HEK293 (cell line): ENCODE results near the gene ETHE1.

Experiments used
- CTCF ChIA-PET: fragments of 350-600 bp; formaldehyde crosslinking; extraction: SDS; loops from one replicate; lab custom pipeline; 2021; ENCODE audit warnings: antibody characterized with exemption; lab: Yijun Ruan, JAX
- POLR2A ChIA-PET: fragments of 300-600 bp; formaldehyde crosslinking; extraction: SDS; loops from one replicate; lab custom pipeline; 2020; ENCODE audit warnings: antibody characterized with exemption, inconsistent platforms; lab: Yijun Ruan, JAX
- H3K27ac ChIP-seq: fragments of 200-500 bp; sonication (Bioruptor generic); 2 replicates; pipeline ENCODE4 v1.5.1; 2014; ENCODE audit warnings: low read depth, low read length, control low read depth, inconsistent platforms; ENCODE audit errors: extremely low read depth
- H3K36me3 ChIP-seq, 2 experiments: fragments of 200-500 bp in 1 of 2; sonication (Bioruptor generic) in 1 of 2; 1 replicate in 1 of 2; 2 replicates in 1 of 2; pipeline ENCODE4 v1.5.1; 2014 to 2017; ENCODE audit warnings: inconsistent platforms in 2 of 2, low read length in 2 of 2; ENCODE audit not compliant: control insufficient read depth in 2 of 2, insufficient read depth in 1 of 2
- H3K4me1 ChIP-seq: fragments of 200-500 bp; sonication (Bioruptor generic); 2 replicates; pipeline ENCODE4 v1.5.1; 2014; ENCODE audit warnings: mild to moderate bottlenecking, low read length, inconsistent platforms; ENCODE audit not compliant: control insufficient read depth, insufficient read depth
- H3K4me3 ChIP-seq: 2 replicates; pipeline ENCODE4 v1.5.1; 2011; ENCODE audit warnings: low read depth, mild to moderate bottlenecking, control low read depth, low read length, moderate library complexity
- H3K9me3 ChIP-seq: fragments of 200-500 bp; sonication (Bioruptor generic); 2 replicates; pipeline ENCODE4 v1.5.1; 2014; ENCODE audit warnings: low read depth, low read length, inconsistent platforms; ENCODE audit not compliant: control insufficient read depth, insufficient read depth
- BCL11A ChIP-seq: fragments of 450-650 bp; formaldehyde crosslinking; IDR thresholded peaks from 2 replicates; pipeline ENCODE4 v1.5.1; 2016; ENCODE audit warnings: low read depth, missing biosample characterization, missing genetic modification characterization
- EGR2 ChIP-seq: fragments of 450-650 bp; formaldehyde crosslinking; IDR thresholded peaks from 2 replicates; pipeline ENCODE4 v1.5.1; 2016; ENCODE audit warnings: low read depth, missing biosample characterization, missing genetic modification characterization
- SCRT2 ChIP-seq: fragments of 450-650 bp; formaldehyde crosslinking; IDR thresholded peaks from 2 replicates; pipeline ENCODE4 v1.5.1; 2016; ENCODE audit warnings: missing biosample characterization, missing genetic modification characterization
- SP2 ChIP-seq: fragments of 450-650 bp; formaldehyde crosslinking; IDR thresholded peaks from 2 replicates; pipeline ENCODE4 v1.5.1; 2016; ENCODE audit warnings: missing biosample characterization, missing genetic modification characterization
- ZBTB17 ChIP-seq: fragments of 450-650 bp; formaldehyde crosslinking; IDR thresholded peaks from 2 replicates; pipeline ENCODE4 v1.5.1; 2016; ENCODE audit warnings: missing biosample characterization, missing genetic modification characterization
- ZFP41 ChIP-seq: fragments of 450-650 bp; formaldehyde crosslinking; IDR thresholded peaks from 2 replicates; pipeline ENCODE4 v1.5.1; 2016; ENCODE audit warnings: missing biosample characterization, missing genetic modification characterization, borderline replicate concordance
- ZNF114 ChIP-seq: fragments of 450-650 bp; formaldehyde crosslinking; IDR thresholded peaks from 2 replicates; pipeline ENCODE4 v1.5.0; 2017; ENCODE audit warnings: missing biosample characterization, missing genetic modification characterization
- ZNF121 ChIP-seq: fragments of 450-650 bp; formaldehyde crosslinking; IDR thresholded peaks from 2 replicates; pipeline ENCODE4 v1.5.1; 2016; ENCODE audit warnings: missing biosample characterization, missing genetic modification characterization
- ZNF175 ChIP-seq: fragments of 450-650 bp; formaldehyde crosslinking; IDR thresholded peaks from 2 replicates; pipeline ENCODE4 v1.5.1; 2016; ENCODE audit warnings: missing biosample characterization, missing genetic modification characterization
- ZNF184 ChIP-seq: fragments of 450-650 bp; IDR thresholded peaks from 2 replicates; pipeline ENCODE4 v1.5.1; 2018; ENCODE audit warnings: missing biosample characterization, mild to moderate bottlenecking, missing genetic modification characterization
- ZNF24 ChIP-seq: fragments of 450-650 bp; formaldehyde crosslinking; IDR thresholded peaks from 2 replicates; pipeline ENCODE4 v1.5.1; 2016; ENCODE audit warnings: missing biosample characterization, missing genetic modification characterization
- ZNF324 ChIP-seq: fragments of 450-650 bp; formaldehyde crosslinking; IDR thresholded peaks from 2 replicates; pipeline ENCODE4 v1.5.1; 2016; ENCODE audit warnings: missing biosample characterization, missing genetic modification characterization
- ZNF555 ChIP-seq: fragments of 450-650 bp; formaldehyde crosslinking; conservative IDR thresholded peaks from 2 replicates; pipeline ENCODE4 v1.5.1; 2017; ENCODE audit warnings: missing biosample characterization, mild to moderate bottlenecking, missing genetic modification characterization, inconsistent platforms
- ZNF843 ChIP-seq: fragments of 450-650 bp; formaldehyde crosslinking; IDR thresholded peaks from 2 replicates; pipeline ENCODE4 v1.5.1; 2016; ENCODE audit warnings: missing biosample characterization, missing genetic modification characterization
- ZSCAN16 ChIP-seq: fragments of 450-650 bp; formaldehyde crosslinking; IDR thresholded peaks from 2 replicates; pipeline ENCODE4 v1.5.1; 2016; ENCODE audit warnings: missing biosample characterization, missing genetic modification characterization
- TF ChIP-seq, protein P1 (sequence below): fragments of 450-650 bp; formaldehyde crosslinking; IDR thresholded peaks from 2 replicates; pipeline ENCODE4 v1.5.1; 2016; ENCODE audit warnings: missing biosample characterization, missing genetic modification characterization, borderline replicate concordance
- TF ChIP-seq, protein P2 (sequence below): fragments of 450-650 bp; formaldehyde crosslinking; IDR thresholded peaks from 2 replicates; pipeline ENCODE4 v1.5.1; 2016; ENCODE audit warnings: missing biosample characterization, missing genetic modification characterization
- TF ChIP-seq, protein P3 (sequence below): fragments of 450-650 bp; formaldehyde crosslinking; IDR thresholded peaks from 2 replicates; pipeline ENCODE4 v1.5.1; 2016; ENCODE audit warnings: missing biosample characterization, missing genetic modification characterization, borderline replicate concordance
- TF ChIP-seq, protein P4 (sequence below): fragments of 450-650 bp; formaldehyde crosslinking; IDR thresholded peaks from 2 replicates; pipeline ENCODE4 v1.5.1; 2016; ENCODE audit warnings: missing biosample characterization, missing genetic modification characterization

ETHE1 gene

DNA sequence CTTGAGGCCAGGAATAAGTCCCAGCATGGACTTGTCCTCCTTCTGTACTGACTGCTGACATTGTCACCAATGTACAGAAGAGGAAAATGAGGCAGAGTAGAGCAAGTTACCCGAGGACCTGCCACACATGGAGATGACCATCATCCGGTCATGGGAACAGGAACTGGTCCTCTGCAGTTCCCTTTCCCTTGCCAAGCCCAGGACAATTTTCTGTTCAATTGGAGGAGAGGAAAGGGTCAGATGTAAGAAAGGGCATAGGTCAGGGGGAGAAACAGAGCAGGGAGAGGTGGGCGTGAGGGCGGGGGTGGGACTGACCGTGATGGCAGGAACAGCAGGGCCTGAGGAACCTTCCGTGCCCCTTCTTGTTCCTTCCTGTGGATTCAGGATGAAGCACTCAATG is 41.0 kb downstream of the ETHE1 start:
- ChIA-PET CTCF (interaction anchor here (4.6 kb wide), 1 partner anchor 39 kb away, joined by 24 read pairs; no protein-coding TSS in a partner anchor), POLR2A (interaction anchor here (0.5 to 0.7 kb wide), 2 partner anchors 16 to 46 kb away, joined by 3 to 5 read pairs; no protein-coding TSS in a partner anchor)
- TF ChIP-seq ZBTB17 (tag by site-specific recombination): no peak
- TF ChIP-seq SP2 (tag by site-specific recombination): no peak
- TF ChIP-seq ZNF555 (tag by site-specific recombination): no peak
- no peak for TF ChIP-seq ZNF24 (tag by site-specific recombination)
- TF ChIP-seq, protein P1, sequence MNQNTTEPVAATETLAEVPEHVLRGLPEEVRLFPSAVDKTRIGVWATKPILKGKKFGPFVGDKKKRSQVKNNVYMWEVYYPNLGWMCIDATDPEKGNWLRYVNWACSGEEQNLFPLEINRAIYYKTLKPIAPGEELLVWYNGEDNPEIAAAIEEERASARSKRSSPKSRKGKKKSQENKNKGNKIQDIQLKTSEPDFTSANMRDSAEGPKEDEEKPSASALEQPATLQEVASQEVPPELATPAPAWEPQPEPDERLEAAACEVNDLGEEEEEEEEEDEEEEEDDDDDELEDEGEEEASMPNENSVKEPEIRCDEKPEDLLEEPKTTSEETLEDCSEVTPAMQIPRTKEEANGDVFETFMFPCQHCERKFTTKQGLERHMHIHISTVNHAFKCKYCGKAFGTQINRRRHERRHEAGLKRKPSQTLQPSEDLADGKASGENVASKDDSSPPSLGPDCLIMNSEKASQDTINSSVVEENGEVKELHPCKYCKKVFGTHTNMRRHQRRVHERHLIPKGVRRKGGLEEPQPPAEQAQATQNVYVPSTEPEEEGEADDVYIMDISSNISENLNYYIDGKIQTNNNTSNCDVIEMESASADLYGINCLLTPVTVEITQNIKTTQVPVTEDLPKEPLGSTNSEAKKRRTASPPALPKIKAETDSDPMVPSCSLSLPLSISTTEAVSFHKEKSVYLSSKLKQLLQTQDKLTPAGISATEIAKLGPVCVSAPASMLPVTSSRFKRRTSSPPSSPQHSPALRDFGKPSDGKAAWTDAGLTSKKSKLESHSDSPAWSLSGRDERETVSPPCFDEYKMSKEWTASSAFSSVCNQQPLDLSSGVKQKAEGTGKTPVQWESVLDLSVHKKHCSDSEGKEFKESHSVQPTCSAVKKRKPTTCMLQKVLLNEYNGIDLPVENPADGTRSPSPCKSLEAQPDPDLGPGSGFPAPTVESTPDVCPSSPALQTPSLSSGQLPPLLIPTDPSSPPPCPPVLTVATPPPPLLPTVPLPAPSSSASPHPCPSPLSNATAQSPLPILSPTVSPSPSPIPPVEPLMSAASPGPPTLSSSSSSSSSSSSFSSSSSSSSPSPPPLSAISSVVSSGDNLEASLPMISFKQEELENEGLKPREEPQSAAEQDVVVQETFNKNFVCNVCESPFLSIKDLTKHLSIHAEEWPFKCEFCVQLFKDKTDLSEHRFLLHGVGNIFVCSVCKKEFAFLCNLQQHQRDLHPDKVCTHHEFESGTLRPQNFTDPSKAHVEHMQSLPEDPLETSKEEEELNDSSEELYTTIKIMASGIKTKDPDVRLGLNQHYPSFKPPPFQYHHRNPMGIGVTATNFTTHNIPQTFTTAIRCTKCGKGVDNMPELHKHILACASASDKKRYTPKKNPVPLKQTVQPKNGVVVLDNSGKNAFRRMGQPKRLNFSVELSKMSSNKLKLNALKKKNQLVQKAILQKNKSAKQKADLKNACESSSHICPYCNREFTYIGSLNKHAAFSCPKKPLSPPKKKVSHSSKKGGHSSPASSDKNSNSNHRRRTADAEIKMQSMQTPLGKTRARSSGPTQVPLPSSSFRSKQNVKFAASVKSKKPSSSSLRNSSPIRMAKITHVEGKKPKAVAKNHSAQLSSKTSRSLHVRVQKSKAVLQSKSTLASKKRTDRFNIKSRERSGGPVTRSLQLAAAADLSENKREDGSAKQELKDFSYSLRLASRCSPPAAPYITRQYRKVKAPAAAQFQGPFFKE (tag by site-specific recombination): no peak
- TF ChIP-seq ZNF114 (tag by site-specific recombination): no peak
- TF ChIP-seq BCL11A (tag by site-specific recombination): no peak
- no peak for TF ChIP-seq ZSCAN16 (tag by site-specific recombination)
- TF ChIP-seq ZNF184 (tag by site-specific recombination): no peak
- no peak for TF ChIP-seq SCRT2 (tag by site-specific recombination)
- TF ChIP-seq ZFP41 (tag by site-specific recombination): no peak
- TF ChIP-seq, protein P2, sequence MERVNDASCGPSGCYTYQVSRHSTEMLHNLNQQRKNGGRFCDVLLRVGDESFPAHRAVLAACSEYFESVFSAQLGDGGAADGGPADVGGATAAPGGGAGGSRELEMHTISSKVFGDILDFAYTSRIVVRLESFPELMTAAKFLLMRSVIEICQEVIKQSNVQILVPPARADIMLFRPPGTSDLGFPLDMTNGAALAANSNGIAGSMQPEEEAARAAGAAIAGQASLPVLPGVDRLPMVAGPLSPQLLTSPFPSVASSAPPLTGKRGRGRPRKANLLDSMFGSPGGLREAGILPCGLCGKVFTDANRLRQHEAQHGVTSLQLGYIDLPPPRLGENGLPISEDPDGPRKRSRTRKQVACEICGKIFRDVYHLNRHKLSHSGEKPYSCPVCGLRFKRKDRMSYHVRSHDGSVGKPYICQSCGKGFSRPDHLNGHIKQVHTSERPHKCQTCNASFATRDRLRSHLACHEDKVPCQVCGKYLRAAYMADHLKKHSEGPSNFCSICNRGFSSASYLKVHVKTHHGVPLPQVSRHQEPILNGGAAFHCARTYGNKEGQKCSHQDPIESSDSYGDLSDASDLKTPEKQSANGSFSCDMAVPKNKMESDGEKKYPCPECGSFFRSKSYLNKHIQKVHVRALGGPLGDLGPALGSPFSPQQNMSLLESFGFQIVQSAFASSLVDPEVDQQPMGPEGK: no peak
- TF ChIP-seq, protein P3, sequence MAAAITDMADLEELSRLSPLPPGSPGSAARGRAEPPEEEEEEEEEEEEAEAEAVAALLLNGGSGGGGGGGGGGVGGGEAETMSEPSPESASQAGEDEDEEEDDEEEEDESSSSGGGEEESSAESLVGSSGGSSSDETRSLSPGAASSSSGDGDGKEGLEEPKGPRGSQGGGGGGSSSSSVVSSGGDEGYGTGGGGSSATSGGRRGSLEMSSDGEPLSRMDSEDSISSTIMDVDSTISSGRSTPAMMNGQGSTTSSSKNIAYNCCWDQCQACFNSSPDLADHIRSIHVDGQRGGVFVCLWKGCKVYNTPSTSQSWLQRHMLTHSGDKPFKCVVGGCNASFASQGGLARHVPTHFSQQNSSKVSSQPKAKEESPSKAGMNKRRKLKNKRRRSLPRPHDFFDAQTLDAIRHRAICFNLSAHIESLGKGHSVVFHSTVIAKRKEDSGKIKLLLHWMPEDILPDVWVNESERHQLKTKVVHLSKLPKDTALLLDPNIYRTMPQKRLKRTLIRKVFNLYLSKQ (tag by site-specific recombination): no peak
- no peak for TF ChIP-seq ZNF324
- TF ChIP-seq ZNF175 (tag by site-specific recombination): no peak
- TF ChIP-seq ZNF843 (tag by site-specific recombination): no peak
- TF ChIP-seq, all 188 proteins: peak for 0
- Histone ChIP-seq H3K4me1 (no peaks in the 10 kb centered on the region), H3K36me3 (peaks cover 4 to 19% of the 10 kb centered on the region in 2 experiments; a peak in 2 of 3 replicates), H3K9me3 (no peaks in the 10 kb centered on the region), H3K4me3 (no peak overlapping the region), H3K27ac (no peak overlapping the region)

DNA sequence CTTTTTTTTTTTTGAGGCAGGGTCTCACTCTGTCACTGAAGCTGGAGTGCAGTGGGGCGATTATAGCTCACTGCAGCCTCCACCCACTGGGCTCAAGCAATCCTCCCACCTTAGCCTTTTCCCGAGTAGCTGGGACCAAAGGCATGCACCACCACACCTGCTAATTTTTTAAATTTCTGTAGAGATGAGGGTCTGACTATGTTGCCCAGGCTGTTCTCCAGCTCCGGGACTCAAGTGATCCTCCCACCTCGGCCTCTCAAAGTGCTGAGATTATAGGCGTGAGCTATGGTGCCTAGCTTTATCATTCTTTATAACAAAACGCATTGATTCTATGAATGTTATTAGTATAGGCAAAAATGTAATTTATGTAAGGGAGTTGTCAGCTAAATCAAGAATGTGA is 43.7 kb downstream of the ETHE1 start:
- ChIA-PET POLR2A (interaction anchor here (1.1 to 2.1 kb wide), 2 partner anchors 13 to 21 kb away, joined by 6 to 11 read pairs; partner anchors contain the start of gene PHLDB3), CTCF (interaction anchor here (0.7 to 4.6 kb wide), 6 partner anchors 15 to 51 kb away, joined by 3 to 24 read pairs (median 5); no protein-coding TSS in a partner anchor)
- TF ChIP-seq EGR2 (tag by site-specific recombination) (peak; percentile 34; the same call in 1 of the 2 replicates), ZNF121 (tag by site-specific recombination) (peak; percentile 40; the same call in 1 of the 2 replicates)
- TF ChIP-seq, protein P4, sequence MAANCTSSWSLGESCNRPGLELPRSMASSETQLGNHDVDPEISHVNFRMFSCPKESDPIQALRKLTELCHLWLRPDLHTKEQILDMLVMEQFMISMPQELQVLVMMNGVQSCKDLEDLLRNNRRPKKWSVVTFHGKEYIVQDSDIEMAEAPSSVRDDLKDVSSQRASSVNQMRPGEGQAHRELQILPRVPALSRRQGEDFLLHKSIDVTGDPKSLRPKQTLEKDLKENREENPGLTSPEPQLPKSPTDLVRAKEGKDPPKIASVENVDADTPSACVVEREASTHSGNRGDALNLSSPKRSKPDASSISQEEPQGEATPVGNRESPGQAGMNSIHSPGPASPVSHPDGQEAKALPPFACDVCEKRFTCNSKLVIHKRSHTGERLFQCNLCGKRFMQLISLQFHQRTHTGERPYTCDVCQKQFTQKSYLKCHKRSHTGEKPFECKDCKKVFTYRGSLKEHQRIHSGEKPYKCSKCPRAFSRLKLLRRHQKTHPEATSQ (tag by site-specific recombination): no peak
- no peaks in the 10 kb centered on the region for H3K4me1 ChIP-seq
- H3K4me3 ChIP-seq: no peak overlapping the region
- H3K9me3 ChIP-seq: no peaks in the 10 kb centered on the region
- no peak overlapping the region for H3K27ac ChIP-seq
- H3K36me3 ChIP-seq: peaks cover 0 to 11% of the 10 kb centered on the region in 2 experiments; a peak in 1 of 3 replicates
